ENCODE measurements around the gene CDH23. TPM values are rescaled to one million over a fixed set of nuclear protein-coding genes. Genes with fewer than 3 reads are reported as not detected.

Gene CDH23
- total RNA-seq, 1 experiment from 2014 or later: 0.34 TPM

GRCh38 chr10:71677261-71677660 lies 280.5 kb downstream of the CDH23 start:
- Mint-ChIP-seq H3K36me3 (ENCODE audit: insufficient read depth, unreplicated experiment) (no peaks in the 10 kb centered on the region), H3K4me1 (ENCODE audit: low read depth, unreplicated experiment) (no peaks in the 10 kb centered on the region), H3K9me3 (ENCODE audit: unreplicated experiment) (no peaks in the 10 kb centered on the region), H3K27me3 (ENCODE audit: insufficient read depth, unreplicated experiment) (peaks cover 5% of the 10 kb centered on the region), H3K27ac (ENCODE audit: unreplicated experiment) (no peak overlapping the region), H3K4me3 (ENCODE audit: unreplicated experiment) (no peak overlapping the region)
- BruUV-seq (replicated peaks): no TSS peak
- H3K4me1 ChIP-seq: no peaks in the 10 kb centered on the region
- intact Hi-C loops (cut with micrococcal nuclease; ENCODE audit: unreplicated experiment): no loop called here
- no peaks in the 10 kb centered on the region for H3K9me3 ChIP-seq
- no peak for DNase-seq
- no peak for TF ChIP-seq CTCF (IDR thresholded peaks at IDR 0.05; ENCODE audit: insufficient read depth in 1 of 2, low read depth in 1 of 2, low read length in 1 of 2, severe bottlenecking in 1 of 2, unreplicated experiment in 1 of 2)
- H3K36me3 ChIP-seq (ENCODE audit: control insufficient read depth, insufficient read depth, low read length): no peaks in the 10 kb centered on the region
- POLR2A ChIA-PET: no interaction called here
- H3K27me3 ChIP-seq (replicated peaks; ENCODE audit: control insufficient read depth, insufficient read depth, low read length): no peaks in the 10 kb centered on the region; the same call in 1 of the 2 replicates
- no peak overlapping the region for H3K4me3 ChIP-seq (ENCODE audit: low read depth, low read length)
- CTCF ChIA-PET: interaction anchor here (0.6 kb wide), 1 partner anchor 341 kb away, joined by 3 read pairs; no protein-coding TSS in a partner anchor

- intact Hi-C loops (cut with micrococcal nuclease; ENCODE audit: unreplicated experiment): no loop called here
- POLR2A ChIA-PET: no interaction called here
- CTCF ChIA-PET: no interaction called here
Observed at GRCh38 chr10:71678057-71678805, 281.5 kb downstream of the CDH23 start.

GRCh38 chr10:71679425-71679824 lies 282.7 kb downstream of the CDH23 start:
- H3K4me1 Mint-ChIP-seq (ENCODE audit: low read depth, unreplicated experiment): no peaks in the 10 kb centered on the region
- H3K36me3 ChIP-seq (ENCODE audit: control insufficient read depth, insufficient read depth, low read length): no peaks in the 10 kb centered on the region
- intact Hi-C loops (cut with micrococcal nuclease; ENCODE audit: unreplicated experiment): no loop called here
- BruUV-seq (replicated peaks): no TSS peak
- no peaks in the 10 kb centered on the region for H3K9me3 ChIP-seq
- no peak overlapping the region for H3K27ac Mint-ChIP-seq (ENCODE audit: unreplicated experiment)
- CTCF ChIA-PET: interaction anchor here (1.5 kb wide), 1 partner anchor 17 kb away, joined by 4 read pairs; no protein-coding TSS in a partner anchor
- no peak overlapping the region for H3K4me3 ChIP-seq (ENCODE audit: low read depth, low read length)
- H3K4me1 ChIP-seq: no peaks in the 10 kb centered on the region
- no peak for DNase-seq
- no peak for TF ChIP-seq CTCF (IDR thresholded peaks at IDR 0.05; ENCODE audit: insufficient read depth in 1 of 2, low read depth in 1 of 2, low read length in 1 of 2, severe bottlenecking in 1 of 2, unreplicated experiment in 1 of 2)
- H3K9me3 Mint-ChIP-seq (ENCODE audit: unreplicated experiment): no peaks in the 10 kb centered on the region
- H3K27me3 ChIP-seq (replicated peaks; ENCODE audit: control insufficient read depth, insufficient read depth, low read length): no peaks in the 10 kb centered on the region; the same call in 1 of the 2 replicates
- H3K4me3 Mint-ChIP-seq (ENCODE audit: unreplicated experiment): no peak overlapping the region
- peaks cover 9% of the 10 kb centered on the region for H3K27me3 Mint-ChIP-seq (ENCODE audit: insufficient read depth, unreplicated experiment)
- no peaks in the 10 kb centered on the region for H3K36me3 Mint-ChIP-seq (ENCODE audit: insufficient read depth, unreplicated experiment)
- POLR2A ChIA-PET: no interaction called here

More at GRCh38 chr10:71678057-71678805, 281.5 kb downstream of the CDH23 start:
- Mint-ChIP-seq H3K9me3 (ENCODE audit: unreplicated experiment) (no peaks in the 10 kb centered on the region), H3K27ac (ENCODE audit: unreplicated experiment) (no peak overlapping the region), H3K4me1 (ENCODE audit: low read depth, unreplicated experiment) (no peaks in the 10 kb centered on the region), H3K27me3 (ENCODE audit: insufficient read depth, unreplicated experiment) (peaks cover 9% of the 10 kb centered on the region), H3K4me3 (ENCODE audit: unreplicated experiment) (no peak overlapping the region), H3K36me3 (ENCODE audit: insufficient read depth, unreplicated experiment) (no peaks in the 10 kb centered on the region)
- Histone ChIP-seq H3K4me1 (no peaks in the 10 kb centered on the region), H3K36me3 (ENCODE audit: control insufficient read depth, insufficient read depth, low read length) (no peaks in the 10 kb centered on the region), H3K9me3 (no peaks in the 10 kb centered on the region), H3K4me3 (ENCODE audit: low read depth, low read length) (no peak overlapping the region), H3K27me3 (replicated peaks; ENCODE audit: control insufficient read depth, insufficient read depth, low read length) (no peaks in the 10 kb centered on the region; the same call in 1 of the 2 replicates)
- TF ChIP-seq CTCF (IDR thresholded peaks at IDR 0.05; ENCODE audit: insufficient read depth in 1 of 2, low read depth in 1 of 2, low read length in 1 of 2, severe bottlenecking in 1 of 2, unreplicated experiment in 1 of 2): no peak
- DNase-seq: no peak
- BruUV-seq (replicated peaks): no TSS peak

All from Caco-2 (cell line).